Stimulated activated CD8-positive, alpha-beta memory T cell treated with anti-CD3 and anti-CD28 coated beads, Interleukin-4, amount 100 ng/mL, for 4 hours (primary cell): ENCODE results near the gene OR4F6.
"Not testable (repeated sequence)": the region's sequence is repeated elsewhere in the genome, so short reads cannot be mapped to it uniquely, and the experiment has no call there.

Experiments used
- DNase-seq, 2 donors: peaks; one replicate each; pipeline ENCODE4 v3.0.0-alpha.2; 2020; ENCODE audit warnings: low read depth in 2 of 2, low spot score in 1 of 2

OR4F6 gene

GRCh38 chr15:101803209-101803608, at the start of gene OR4F6:
Gene OR4F6, plus strand, starts transcription at chr15:101803509. Its CDS starts 2,211 bp downstream, at chr15:101805720.
- DNase-seq, result no peak

- DNase-seq, result not testable (repeated sequence)
Measured at GRCh38 chr15:101764669-101765339, 38.5 kb upstream of the OR4F6 start.

- DNase-seq, result not testable (repeated sequence)
Measured at GRCh38 chr15:101765340-101765671, 38.0 kb upstream of the OR4F6 start.

GRCh38 chr15:101765772-101766456, 37.4 kb upstream of the OR4F6 start:
- DNase-seq, result no peak

- not testable (repeated sequence) for DNase-seq
Measured at GRCh38 chr15:101767083-101767640, 36.1 kb upstream of the OR4F6 start.

- DNase-seq, result no peak
Measured at GRCh38 chr15:101772921-101773320, 30.4 kb upstream of the OR4F6 start.

- DNase-seq, result no peak
Measured at GRCh38 chr15:101773496-101774100, 29.7 kb upstream of the OR4F6 start.

GRCh38 chr15:101775136-101775535, 28.2 kb upstream of the OR4F6 start:
- DNase-seq, result no peak

- not testable (repeated sequence) for DNase-seq
Measured at GRCh38 chr15:101778576-101778975, 24.7 kb upstream of the OR4F6 start.

GRCh38 chr15:101780225-101780624, 23.1 kb upstream of the OR4F6 start:
- DNase-seq, result not testable (repeated sequence)

GRCh38 chr15:101781928-101782327, 21.4 kb upstream of the OR4F6 start:
- DNase-seq, result no peak

- DNase-seq, result no peak
Measured at GRCh38 chr15:101784644-101785043, 18.7 kb upstream of the OR4F6 start.

- not testable (repeated sequence) for DNase-seq
Measured at GRCh38 chr15:101786422-101786821, 16.9 kb upstream of the OR4F6 start.

- DNase-seq, result not testable (repeated sequence)
Measured at GRCh38 chr15:101788001-101788400, 15.3 kb upstream of the OR4F6 start.

GRCh38 chr15:101788503-101789269, 14.6 kb upstream of the OR4F6 start:
- DNase-seq, result not testable (repeated sequence)

- not testable (repeated sequence) for DNase-seq
Measured at GRCh38 chr15:101790748-101791147, 12.6 kb upstream of the OR4F6 start.

- DNase-seq, result not testable (repeated sequence)
Measured at GRCh38 chr15:101793981-101794380, 9.3 kb upstream of the OR4F6 start.

- DNase-seq, result no peak
Measured at GRCh38 chr15:101795455-101795854, 7.9 kb upstream of the OR4F6 start.

GRCh38 chr15:101799665-101800064, 3.6 kb upstream of the OR4F6 start:
- no peak for DNase-seq

GRCh38 chr15:101801048-101801447, 2.3 kb upstream of the OR4F6 start:
- no peak for DNase-seq

- no peak for DNase-seq
Measured at GRCh38 chr15:101803676-101804075, 367 bp downstream of the OR4F6 start.
